Measurements from ENCODE around the gene GFI1.

Gene GFI1

GRCh38 chr1:92480813-92481598 lies 5.7 kb downstream of the GFI1 start:
- TF ChIP-seq, protein P1, sequence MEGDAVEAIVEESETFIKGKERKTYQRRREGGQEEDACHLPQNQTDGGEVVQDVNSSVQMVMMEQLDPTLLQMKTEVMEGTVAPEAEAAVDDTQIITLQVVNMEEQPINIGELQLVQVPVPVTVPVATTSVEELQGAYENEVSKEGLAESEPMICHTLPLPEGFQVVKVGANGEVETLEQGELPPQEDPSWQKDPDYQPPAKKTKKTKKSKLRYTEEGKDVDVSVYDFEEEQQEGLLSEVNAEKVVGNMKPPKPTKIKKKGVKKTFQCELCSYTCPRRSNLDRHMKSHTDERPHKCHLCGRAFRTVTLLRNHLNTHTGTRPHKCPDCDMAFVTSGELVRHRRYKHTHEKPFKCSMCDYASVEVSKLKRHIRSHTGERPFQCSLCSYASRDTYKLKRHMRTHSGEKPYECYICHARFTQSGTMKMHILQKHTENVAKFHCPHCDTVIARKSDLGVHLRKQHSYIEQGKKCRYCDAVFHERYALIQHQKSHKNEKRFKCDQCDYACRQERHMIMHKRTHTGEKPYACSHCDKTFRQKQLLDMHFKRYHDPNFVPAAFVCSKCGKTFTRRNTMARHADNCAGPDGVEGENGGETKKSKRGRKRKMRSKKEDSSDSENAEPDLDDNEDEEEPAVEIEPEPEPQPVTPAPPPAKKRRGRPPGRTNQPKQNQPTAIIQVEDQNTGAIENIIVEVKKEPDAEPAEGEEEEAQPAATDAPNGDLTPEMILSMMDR (IDR thresholded peaks at IDR 0.05; ENCODE audit: low read depth, low read length): no peak
- no peak for DNase-seq (ENCODE audit: extremely low read depth, low read depth)

DNA sequence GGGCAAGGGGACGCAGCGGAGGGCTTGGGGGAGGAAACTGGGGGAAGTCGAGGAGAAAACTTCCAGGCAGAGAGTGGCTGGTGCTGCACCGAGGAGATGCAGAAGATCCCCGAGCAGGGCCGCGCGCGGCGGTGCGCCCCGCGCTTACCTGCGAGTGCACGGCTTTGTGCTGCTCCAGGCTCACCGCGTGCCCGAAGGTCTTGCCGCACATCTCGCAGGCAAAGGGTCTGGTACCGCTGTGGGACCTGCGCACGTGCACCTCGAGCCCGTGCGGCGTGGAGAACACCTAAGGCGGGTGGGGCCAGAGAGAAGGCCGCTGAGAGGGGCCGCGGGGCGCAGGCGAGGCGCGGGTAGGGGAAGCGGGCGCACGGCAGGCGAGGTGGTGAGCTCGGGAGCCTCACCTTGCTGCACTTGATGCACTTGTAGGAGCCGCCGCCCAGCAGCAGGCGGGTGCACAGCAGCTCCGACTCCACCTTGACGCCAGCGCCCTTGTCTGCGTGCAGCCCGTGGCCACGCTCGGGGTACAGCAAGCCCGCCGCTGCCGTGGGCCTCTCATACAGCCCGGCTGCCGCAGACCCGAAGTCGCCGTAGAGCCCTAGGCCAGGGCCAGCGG lies 6.4 kb downstream of the GFI1 start:
- no peak for DNase-seq (ENCODE audit: extremely low read depth, low read depth)
- TF ChIP-seq, protein P1 (IDR thresholded peaks at IDR 0.05; ENCODE audit: low read depth, low read length): no peak

GRCh38 chr1:92479587-92479986 lies 7.1 kb downstream of the GFI1 start:
- no peak for DNase-seq (ENCODE audit: extremely low read depth, low read depth)
- TF ChIP-seq, protein P1 (IDR thresholded peaks at IDR 0.05; ENCODE audit: low read depth, low read length): no peak

GRCh38 chr1:92478393-92478792 lies 8.3 kb downstream of the GFI1 start:
- DNase-seq (ENCODE audit: extremely low read depth, low read depth): no peak
- TF ChIP-seq, protein P1 (IDR thresholded peaks at IDR 0.05; ENCODE audit: low read depth, low read length): no peak

DNA sequence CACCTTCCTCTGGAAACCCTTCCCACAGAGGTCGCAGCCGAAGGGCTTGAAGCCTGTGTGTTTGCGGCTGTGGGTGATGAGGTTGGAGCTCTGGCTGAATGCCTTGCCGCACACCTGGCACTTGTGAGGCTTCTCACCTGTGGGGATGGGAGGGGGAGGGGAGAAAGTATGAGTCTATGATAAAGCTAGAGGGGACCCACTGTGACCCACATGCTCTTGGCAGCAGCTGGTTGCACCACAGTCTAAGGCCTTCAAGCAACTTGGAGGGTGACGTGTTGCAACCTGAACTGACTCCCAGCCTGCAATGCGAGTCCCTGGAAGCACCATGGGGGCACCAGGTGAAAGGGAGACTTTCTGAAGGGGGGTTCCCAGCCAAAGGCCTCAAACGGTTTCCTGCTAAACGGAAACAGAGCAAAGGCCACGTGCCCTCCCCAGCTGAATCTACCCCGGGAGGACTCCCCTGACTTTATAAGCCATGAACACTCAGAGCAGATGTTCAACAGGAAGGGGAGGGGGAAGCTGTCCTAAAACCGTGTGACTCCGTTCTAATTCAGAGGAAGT lies 10.6 kb downstream of the GFI1 start:
- DNase-seq (ENCODE audit: extremely low read depth, low read depth): no peak
- TF ChIP-seq, protein P1 (IDR thresholded peaks at IDR 0.05; ENCODE audit: low read depth, low read length): no peak

- no peak for DNase-seq (ENCODE audit: extremely low read depth, low read depth)
- TF ChIP-seq, protein P1 (IDR thresholded peaks at IDR 0.05; ENCODE audit: low read depth, low read length): no peak
Measured at GRCh38 chr1:92475029-92475428, 11.7 kb downstream of the GFI1 start.

Data from AG09319 (cell line).